ENCODE measurements around the gene LSM4.

- TF ChIP-seq CTCF (IDR thresholded peaks at IDR 0.05 in 8 of 11, conservative IDR thresholded peaks at IDR 0.05 in 3 of 11) (no peak), POLR2AphosphoS5 (IDR thresholded peaks at IDR 0.05) (no peak)
Observed at GRCh38 chr19:18342090-18342632, 19.3 kb upstream of the LSM4 start.
